Measurements from ENCODE around the gene ZDHHC22.

The ZDHHC22 gene

GRCh38 chr14:77102154-77102553, 39.4 kb downstream of the ZDHHC22 start:
- no peak for DNase-seq

DNA sequence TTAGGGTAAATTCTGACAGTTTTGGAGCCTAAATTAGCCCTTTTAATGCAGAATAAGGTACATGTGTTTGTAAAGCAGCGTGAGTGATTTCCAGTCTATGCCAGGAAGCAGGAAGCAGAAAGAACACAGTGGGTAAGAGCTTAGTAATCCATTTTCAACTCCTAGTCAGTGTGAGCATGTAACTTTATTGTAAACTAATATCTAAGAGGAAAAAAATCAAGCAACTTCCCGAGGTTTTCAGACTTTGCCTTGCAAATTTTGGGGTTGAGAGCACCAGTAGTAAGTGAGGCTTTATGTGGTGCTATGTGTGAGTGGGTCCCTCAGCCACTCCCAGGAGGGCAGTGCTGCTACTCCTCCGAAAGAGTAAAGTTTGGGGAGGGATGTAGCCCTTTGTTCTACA, 40.6 kb downstream of the ZDHHC22 start:
- no peak for DNase-seq

- DNase-seq = peak; percentile 73
Measured at GRCh38 chr14:77099425-77100167, 42.0 kb downstream of the ZDHHC22 start.

DNA sequence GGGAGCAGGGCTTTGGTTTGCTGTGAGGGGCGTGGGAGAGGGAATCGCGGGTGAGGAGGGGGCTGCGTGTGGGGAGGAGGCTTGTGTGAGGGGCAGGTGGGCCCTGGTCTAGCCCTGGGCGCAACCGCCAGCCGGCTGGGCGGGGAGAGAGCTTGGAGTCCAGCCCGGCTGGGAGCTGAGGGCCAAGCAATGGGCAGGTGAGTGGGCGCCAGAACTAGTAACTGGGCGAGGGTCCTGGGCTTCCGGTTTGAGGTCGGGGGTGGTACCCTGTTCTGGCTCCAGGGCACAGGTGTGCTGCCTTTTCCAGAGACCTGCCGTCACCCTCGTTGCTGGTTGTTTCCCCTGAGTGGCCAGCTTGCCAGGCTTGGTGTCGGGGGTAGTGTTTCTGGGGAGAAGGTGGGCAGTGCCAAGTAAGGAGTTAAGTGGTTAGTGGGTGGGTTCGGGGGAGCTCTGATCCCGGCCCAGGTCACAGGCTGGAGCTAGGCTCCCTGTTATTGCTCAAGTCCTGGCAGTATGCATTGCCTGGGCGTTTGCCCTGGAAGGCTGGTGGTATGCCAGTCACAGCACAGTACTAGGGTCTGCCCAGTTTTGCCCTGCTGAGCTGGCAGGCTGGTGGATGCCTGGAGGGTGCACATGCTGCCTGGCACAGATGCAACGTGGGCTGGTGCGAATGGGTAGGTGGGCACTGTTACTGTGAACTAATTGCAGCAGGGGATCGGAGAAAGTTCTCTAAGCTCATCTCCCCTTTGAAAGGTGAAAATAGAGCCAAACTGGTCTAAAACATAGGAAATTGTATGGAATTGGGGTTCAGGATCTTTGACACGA, 42.9 kb downstream of the ZDHHC22 start:
- DNase-seq = no peak

- peak; percentile 99 for DNase-seq
Measured at GRCh38 chr14:77097700-77098528, 43.7 kb downstream of the ZDHHC22 start, which contains the start of gene CIPC. Gene CIPC (plus strand): TSS chr14:77098258. CDS start chr14:77105709, 7,451 bp downstream.

GRCh38 chr14:77097006-77097699, 44.4 kb downstream of the ZDHHC22 start:
- DNase-seq = no peak

- DNase-seq = peak; percentile 75
Measured at GRCh38 chr14:77094672-77095284, 46.8 kb downstream of the ZDHHC22 start.

GRCh38 chr14:77092676-77093075, 48.9 kb downstream of the ZDHHC22 start:
- peak; percentile 31 for DNase-seq

DNA sequence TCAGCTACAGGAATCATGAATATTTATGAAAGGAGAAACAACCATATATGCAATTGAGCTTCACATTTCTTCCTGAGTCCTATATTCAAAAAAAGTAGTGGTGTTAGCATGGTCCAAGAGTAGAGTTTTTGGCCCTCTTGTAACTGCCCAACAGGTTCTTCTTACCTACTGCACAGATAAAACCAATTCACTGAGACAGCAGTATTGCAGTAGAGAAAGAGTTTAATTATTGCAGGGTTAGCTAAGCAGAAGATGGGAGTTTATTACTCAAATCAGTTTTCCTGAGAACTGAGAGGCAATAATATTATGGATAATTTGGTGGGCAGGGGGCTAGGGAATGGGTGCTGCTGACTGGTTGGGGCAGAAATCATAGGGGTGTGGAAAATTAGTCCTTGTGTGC, 50.1 kb downstream of the ZDHHC22 start:
- no peak for DNase-seq

DNA sequence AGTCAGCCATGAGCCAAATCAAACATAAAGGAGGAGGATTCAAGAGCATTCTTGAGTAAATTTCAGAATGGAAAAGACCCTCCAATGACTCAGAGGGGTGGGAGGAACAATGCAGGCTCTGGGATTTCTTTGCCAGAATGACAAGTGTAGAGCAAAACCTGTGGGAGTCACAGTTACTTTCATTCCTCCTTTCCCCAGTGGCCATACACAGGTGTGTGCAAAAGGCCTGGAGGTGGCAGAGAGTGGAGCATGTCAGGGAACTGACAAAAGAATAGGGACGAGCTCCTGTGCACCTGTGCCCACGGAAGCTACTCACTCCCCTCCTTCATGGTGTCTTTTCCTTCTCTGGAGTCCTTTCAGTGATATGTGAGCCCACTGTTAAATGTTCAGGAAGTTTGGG, 52.9 kb downstream of the ZDHHC22 start:
- DNase-seq = no peak

GRCh38 chr14:77088219-77088618, 53.4 kb downstream of the ZDHHC22 start:
- no peak for DNase-seq

DNA sequence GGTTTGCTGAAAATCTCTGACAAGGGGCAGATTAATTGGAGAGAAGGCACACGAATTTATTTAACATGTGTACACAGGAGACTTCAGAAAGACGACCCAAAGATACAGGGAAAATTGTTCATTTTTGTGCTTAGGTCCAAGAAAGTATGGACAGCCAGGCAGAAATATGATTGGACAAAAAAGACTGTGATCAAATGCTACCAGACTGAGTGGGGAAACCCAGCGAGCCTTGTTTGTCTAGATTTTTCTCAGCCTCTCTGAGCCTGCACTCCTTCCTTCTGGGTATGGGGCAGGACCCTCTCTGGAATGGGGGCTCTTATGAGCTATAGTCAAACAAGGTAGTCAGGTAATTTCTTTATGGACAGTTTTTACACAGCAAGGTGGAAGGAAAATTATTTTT, 54.0 kb downstream of the ZDHHC22 start:
- no peak for DNase-seq

GRCh38 chr14:77086951-77087350, 54.6 kb downstream of the ZDHHC22 start:
- no peak for DNase-seq

DNA sequence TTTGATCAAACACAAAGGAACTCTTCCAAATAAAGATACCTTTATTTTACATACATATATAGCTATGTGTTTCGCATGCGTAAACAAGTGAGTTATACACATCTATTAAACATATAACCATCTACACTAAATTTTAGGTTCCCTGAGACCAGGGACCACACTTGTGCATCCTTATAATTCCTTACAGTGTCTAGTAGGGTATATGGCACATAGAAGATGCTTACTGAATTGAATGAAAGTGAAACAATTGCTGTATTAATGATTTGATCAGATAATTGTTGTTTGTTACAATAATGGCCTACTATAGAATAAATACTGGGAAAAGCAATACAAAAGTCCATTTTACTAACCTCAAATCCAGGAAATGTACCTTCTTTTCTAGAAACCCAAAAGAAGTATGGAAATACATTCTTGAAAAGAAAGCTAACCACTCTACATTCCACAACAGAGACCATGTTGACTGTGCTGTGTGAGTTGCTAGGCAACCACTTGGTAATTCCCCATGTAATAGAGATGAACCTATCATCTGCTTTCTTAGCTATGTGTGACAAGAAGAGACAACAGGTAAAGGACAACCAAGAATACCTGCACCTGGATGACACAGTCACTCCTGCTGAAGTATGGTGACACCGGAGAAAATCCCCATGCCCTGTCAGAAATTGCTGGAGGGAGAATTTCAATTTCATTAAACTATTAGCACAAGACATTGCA, 55.4 kb downstream of the ZDHHC22 start:
- no peak for DNase-seq

- DNase-seq = no peak
Measured at GRCh38 chr14:77085538-77085937, 56.1 kb downstream of the ZDHHC22 start.

DNA sequence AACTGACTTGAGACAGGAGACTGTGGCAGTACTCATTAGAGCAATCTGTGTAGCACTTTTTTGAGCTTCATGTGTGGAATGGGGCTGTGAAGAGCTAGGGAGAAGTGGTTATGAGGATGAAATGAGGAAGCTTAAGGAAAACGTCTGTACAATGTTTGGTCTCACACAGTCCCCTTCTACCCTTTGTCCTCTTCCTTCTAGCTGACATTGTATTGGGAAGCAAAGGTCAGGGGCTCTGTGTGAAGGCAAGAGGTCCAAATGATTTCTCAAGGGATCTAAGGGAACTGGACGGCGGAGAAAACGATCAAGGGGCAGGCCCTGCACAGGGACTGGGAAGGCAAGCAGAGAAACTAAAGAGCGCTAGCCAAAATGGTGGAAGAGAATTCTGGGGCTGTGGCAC, 56.6 kb downstream of the ZDHHC22 start:
- no peak for DNase-seq

DNA sequence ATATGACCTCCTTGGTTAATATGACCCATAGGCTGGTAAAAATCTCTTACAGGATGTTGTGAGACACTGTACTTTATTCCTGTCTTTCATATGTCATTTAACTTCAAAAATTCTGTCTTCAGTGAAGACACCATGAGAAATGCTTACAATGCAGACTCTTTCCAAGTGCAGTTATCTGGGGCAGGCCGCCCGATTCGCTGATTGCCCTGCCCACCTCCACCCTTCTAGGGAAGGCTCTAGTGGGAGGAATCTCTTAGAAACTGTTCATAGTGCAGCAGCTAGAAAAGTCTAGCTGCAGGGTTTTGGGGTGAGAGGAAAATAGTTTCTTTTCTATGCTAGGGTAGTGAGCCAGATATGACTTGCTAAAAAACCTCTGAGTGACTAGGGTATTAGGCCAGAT, 58.5 kb downstream of the ZDHHC22 start:
- DNase-seq = no peak

- no peak for DNase-seq
Measured at GRCh38 chr14:77082356-77082755, 59.2 kb downstream of the ZDHHC22 start.

All from MV-4-11 (cell line).